ENCODE measurements around the gene MYO7B.

MYO7B gene

DNA sequence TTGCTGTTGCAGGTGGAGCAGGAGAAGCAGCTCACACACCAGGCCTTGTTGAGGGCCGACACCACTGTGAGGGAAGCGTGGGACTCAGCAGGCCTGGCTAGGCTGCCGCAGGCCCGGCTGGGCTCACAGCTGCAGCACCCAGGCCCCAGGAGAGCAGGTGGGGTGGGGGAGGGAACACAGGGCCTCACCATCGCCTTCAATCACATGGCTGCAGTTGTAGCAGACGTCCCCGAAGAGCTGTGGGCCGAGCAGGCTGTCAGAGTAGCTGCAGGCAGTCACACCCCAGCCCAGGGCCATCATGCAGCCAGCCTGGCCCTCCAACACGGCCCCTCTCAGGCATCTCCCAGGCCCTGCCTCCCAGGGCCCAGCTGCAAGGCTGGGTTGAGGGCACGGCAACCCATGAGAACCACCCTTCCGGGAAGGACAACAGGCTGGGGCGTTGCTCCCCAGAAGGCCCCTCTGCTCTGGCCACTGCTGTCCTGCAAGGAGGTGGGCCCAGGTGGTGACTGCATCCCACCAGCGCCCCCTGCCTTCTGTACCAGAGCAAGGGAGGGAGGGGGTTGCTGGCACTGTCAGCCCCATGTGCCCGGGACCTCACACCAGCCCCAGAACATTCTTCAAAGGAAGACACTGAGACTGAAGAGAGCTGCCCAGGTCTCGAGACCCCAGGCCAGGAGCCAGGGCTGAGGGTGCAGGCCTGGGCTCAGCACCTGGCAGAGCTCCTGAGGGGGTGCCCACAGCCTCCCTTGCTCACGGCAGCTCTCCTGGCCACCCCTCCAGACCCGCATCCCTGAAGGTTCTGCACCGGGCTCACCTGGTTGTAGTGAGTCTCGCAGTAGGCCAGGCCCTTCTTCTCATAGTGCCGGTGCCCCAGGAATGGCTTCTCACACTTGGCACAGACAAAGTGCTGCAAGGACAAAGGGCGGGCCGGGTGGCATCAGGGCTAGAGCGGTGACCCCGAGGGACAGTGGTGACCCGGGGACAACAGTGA, 104.9 kb downstream of the MYO7B start:
- DNase-seq: peak; percentile 20

DNA sequence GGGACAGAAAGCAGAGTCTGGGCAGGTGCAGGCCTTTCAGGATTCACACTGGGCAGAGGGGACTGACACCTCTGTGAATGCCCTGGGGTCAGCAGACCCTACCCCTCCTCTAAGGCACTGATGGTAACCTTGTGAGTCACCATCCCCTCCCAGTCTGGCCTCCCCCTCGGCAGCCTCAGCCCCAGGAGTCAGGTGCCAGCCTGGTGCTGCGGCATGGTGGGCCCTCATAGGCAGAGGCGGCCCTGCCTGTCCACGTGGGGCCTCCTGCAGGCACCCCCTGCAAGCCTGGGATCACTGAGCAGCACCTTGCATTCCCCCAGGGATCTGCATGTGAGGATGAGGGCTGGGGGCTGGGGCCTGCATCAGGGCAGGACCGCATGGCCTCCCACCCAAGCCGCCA, 105.7 kb downstream of the MYO7B start:
- DNase-seq: no peak

DNA sequence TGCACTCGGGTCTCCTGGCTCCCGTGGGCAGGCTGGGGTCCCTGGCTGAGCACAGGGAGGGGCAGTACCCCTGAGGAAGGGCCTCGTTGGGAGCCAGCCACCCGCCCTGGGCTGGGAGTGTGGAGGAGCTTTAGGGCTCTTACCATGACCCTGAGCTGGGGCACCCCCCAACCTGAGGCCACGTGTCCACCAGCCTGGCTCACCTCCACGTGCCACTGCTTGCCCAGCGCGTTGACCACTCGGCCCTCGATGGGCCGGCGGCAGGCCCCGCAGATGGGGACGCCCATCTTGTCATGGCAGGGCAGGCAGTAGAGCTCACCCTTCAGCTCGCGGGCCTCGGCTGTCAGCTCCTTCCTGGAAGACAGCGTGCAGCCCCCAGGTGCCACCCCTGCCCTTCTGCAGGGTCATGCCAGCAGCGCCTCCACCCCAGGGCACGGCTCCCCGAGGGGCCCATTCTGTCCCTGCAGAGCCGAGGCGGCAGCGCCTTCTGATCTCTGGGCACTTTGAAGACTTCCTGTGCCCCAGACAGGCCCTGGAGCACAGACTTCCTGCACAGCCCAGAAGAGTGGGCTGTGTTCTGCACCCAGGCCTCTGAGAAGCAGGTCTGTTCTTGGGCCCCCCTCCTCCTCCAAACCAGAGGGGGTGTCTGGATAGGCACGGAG, 106.5 kb downstream of the MYO7B start:
- peak; percentile 27 for DNase-seq

GRCh38 chr2:127642706-127643438, 107.4 kb downstream of the MYO7B start:
- no peak for DNase-seq

GRCh38 chr2:127643439-127644065, 108.1 kb downstream of the MYO7B start:
- DNase-seq: no peak

- no peak for DNase-seq
These were observed 108.9 kb downstream of the MYO7B start for GRCh38 chr2:127644066-127645025.

GRCh38 chr2:127645026-127645394, 109.5 kb downstream of the MYO7B start:
- DNase-seq: no peak

DNA sequence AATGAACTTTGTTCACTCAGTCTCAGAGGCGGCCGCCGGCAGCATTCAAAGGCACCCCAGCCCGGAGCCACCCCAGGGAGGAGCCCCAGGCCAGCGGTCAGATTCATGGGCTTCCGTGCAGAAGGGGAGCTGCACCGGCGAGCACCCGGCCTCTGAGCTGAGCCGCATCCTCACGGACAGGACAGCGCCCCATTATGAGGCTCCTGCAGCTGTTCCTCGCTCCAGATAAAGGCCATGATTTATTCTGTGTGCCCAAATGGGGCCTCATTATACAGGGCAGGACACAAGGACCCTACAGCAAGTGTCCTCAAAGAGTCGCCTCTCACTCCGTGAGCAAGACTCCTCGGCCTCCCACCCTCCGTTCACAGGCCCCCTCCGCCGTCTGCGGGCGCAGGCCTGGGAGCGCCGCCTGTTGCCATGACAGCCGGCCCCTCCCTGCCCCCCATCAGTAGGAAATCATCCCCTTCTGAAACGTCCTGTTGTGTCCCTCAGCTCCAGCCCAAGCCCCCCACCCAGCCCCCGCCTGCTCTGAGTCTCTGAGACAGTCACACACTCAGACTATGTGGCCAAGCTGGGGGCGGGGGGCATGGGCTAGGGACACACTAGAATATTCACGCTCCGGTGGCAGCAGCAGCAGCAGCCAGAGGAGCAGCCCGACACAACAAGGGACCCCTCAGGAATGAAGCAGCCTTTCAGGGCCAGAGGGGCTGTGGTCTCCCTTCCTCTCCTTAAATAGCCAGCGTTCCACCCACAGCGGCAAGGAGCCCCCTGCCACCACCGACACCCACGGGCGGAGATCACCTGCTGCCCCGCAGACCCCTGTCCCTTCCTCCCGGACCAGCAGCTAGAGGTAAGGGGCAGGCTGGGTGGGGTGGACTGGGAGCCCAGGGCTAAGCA, 110.2 kb downstream of the MYO7B start, which contains the start of gene GPR17:
GPR17 (plus strand) TSS at position 759 of the 897 bp plus-strand sequence. CDS start 4,583 bp downstream, outside the sequence.
- no peak for DNase-seq

DNA sequence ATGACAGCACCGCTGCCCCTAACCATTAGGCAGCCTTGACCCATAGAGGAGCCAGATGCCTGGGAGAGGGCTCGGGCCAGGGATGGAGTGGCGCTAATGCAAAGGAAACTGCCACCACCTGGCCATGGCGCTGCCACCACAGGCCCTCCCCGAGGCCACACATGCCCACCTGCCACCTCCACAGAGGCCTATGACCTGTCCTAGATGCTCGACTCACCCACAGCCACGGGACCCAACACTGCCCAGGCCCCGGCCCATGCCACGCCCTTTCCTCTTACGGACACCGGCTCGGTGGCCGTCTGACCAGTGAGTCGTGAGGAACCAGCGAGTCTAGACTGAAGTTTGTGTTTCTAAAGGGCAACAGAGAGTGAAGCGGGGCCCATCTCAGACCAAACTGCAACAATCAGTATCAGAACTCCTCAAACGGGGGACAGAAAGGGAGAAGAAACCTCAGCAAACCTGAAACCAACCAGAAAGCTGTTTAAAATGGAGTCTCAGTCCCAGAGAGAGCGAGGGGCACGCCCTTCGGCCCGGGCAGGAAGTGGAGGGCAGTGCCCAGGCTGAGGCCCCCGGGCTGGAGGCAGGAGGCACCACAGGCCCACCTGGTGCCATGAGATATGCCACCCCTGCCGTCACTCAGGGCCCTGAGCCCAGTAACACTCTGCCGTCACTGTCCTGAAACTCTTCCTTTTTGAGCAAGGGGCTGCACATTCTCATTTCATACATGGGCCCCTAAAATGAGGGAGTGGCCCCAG, 111.2 kb downstream of the MYO7B start:
- no peak for DNase-seq

DNA sequence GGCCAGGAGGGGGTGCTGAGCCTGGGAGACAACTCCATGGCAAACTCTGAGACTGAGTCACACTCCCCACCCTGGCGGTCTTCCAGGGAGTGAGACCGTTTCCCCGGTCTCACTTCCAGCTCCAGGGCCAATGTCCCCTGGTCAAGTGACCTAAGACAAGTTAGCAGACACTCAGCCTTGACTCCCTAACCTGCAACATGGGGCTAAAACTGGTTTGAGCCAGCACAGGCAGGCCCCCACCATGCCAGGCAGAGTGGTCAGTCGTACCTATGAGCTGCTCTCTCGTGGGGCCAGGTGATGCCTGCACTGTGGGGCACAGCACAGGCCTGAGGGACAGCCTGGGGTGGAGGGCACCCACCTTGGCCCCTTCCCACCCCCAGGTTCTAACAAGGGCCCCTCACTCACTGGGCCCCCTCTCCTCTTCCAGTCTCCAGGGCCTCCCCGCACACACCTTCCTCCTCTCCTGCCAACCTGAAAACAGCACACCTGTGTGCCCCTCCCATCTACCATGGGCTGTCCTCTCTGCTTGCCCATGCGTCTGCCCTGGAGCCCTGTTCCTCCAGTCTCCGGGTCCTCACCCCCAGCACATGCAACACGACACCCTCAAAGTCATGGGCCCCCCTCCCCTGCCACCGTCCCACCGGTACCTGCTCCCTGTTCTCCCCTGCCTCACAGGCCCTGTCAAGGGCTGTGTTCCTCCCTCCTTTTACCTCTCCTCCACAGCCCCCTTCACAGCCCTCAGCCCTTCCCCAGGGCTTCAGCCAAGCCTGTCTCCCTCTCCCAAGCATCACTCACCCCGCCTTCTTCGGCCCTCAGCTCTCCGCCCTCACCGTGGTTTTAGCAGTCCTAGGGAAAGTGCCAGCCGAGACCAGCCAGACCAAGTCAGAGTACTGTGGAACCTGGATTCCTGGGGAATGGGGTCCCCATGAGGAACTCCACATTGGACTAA, 112.0 kb downstream of the MYO7B start:
- DNase-seq: no peak

- no peak for DNase-seq
These were observed 112.8 kb downstream of the MYO7B start for GRCh38 chr2:127648321-127648720.

DNA sequence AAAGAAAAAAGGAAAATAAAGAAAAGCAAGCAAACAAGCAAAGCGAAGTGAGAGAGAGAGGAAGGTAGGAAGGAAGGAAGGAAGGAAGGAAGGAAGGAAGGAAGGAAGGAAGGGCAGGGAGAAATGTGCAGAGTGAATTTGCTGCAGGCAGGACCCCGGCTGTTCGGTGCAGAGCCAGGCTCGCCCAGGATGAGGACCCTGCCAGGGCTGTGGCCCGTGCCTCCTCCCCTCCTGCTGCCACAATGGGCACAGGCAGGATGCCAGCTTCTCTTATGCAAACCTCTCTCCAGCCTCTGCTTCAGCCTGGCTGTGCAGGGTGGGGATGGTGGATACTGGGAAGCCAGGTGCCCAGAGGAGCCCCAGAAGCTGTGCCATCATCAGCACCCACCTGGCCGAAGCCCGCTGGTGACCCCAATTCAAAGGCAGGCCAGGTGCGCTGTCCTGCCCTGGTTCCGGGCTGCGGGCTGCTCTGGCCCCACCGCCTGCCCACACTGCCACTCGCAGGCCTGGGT, 113.7 kb downstream of the MYO7B start:
- no peak for DNase-seq

DNA sequence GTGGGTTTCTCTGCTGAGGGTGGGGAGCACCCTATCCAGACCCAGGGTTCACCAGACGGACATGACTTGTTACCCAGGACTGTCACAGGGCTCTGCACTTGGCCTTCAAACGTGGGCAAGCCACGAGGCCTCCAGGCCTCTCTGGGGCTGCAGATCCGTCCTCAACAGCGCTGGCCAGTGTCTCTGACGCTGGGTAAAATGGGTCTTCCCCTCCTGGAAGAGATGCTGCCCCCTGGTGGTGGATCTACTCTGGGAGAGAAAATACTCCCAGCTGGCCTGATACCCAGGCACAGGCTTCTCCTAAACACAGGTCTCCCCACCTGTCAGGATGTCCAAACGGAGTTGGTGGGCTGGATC, 114.2 kb downstream of the MYO7B start:
- DNase-seq: peak; percentile 88

DNA sequence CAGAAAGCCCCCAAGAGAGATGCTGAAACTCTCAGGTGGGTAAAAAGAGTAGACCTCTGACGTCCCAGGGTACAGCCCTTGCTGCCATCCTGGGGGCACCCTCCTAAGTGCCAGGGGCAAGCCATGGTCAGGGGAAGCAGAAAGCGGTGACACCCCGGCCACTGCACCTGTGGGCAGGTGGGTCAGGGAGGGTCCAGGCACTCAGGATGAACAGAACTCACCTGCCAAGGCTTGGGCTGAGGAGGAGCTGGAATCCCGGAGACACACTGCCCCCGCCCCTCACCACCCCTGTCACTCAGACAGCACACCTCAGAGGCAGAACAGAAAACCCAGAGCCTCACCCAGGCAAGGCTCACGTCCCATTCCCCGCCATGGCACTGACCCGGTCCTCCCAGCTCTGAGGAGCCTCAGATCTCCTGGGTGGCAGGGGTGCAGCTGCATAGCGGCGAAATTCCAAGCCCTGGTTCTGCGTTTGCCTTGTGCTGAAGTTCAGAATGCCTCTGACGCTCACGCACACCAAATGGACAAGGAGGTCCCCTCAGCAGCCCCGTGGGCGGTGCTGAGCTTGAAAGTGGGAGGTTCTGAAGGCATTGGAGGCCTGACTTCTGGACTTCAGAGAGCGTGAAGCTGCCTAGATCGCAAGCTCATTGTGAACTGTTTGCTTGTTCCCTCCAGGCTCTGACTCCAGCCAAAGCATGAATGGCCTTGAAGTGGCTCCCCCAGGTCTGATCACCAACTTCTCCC, 114.7 kb downstream of the MYO7B start:
- DNase-seq: no peak

GRCh38 chr2:127650785-127651380, 115.4 kb downstream of the MYO7B start:
- DNase-seq: no peak

DNA sequence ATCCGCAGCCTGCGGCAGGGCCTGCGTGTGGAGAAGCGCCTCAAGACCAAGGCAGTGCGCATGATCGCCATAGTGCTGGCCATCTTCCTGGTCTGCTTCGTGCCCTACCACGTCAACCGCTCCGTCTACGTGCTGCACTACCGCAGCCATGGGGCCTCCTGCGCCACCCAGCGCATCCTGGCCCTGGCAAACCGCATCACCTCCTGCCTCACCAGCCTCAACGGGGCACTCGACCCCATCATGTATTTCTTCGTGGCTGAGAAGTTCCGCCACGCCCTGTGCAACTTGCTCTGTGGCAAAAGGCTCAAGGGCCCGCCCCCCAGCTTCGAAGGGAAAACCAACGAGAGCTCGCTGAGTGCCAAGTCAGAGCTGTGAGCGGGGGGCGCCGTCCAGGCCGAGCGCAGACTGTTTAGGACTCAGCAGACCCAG, 115.9 kb downstream of the MYO7B start:
- DNase-seq: no peak

DNA sequence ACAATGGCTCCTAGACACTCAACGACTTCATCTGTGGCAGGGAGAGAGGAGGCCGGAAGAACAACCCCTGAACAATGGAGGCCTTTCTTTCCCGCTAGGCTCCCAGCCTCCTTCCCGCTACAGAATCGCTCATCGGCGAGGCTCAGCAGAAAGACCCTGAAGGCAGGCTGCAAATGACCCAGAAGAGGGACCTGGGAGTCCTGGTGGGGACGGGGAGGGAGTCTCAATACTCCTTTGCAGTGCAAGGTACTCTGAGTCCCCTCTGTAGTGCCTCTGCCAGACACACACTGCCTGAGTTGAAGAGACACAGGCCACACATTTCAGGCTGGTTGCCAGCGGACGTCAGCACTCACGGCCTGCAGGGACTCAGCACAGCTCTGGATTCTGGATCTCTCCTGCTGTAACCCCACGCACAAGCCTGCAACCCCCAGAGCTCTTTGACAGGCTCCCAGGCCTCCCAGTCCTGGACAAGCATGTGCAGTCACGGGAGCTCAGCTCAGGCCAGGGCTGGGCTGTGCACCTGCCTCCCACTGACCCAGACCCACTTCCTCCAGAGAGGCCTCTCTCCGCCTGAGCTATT, 116.6 kb downstream of the MYO7B start:
- DNase-seq: no peak

Measured in activated CD4-positive, alpha-beta T cell treated with anti-CD3 and anti-CD28 coated beads, Interleukin-2, Interleukin-6, amounts not matched to agents 100 ng/mL and 50 ng/mL, durations not matched to agents 16 hours and 8 hours (primary cell).